SW480 (cell line): ENCODE data around the gene TBC1D1.
"Not testable (repeated sequence)": the region's sequence is repeated elsewhere in the genome, so short reads cannot be mapped to it uniquely, and the experiment has no call there.

Source experiments
- DNase-seq: peaks from one replicate; pipeline ENCODE4 v3.0.0-alpha.2; 2016; ENCODE audit warnings: low spot score

The TBC1D1 gene

DNA sequence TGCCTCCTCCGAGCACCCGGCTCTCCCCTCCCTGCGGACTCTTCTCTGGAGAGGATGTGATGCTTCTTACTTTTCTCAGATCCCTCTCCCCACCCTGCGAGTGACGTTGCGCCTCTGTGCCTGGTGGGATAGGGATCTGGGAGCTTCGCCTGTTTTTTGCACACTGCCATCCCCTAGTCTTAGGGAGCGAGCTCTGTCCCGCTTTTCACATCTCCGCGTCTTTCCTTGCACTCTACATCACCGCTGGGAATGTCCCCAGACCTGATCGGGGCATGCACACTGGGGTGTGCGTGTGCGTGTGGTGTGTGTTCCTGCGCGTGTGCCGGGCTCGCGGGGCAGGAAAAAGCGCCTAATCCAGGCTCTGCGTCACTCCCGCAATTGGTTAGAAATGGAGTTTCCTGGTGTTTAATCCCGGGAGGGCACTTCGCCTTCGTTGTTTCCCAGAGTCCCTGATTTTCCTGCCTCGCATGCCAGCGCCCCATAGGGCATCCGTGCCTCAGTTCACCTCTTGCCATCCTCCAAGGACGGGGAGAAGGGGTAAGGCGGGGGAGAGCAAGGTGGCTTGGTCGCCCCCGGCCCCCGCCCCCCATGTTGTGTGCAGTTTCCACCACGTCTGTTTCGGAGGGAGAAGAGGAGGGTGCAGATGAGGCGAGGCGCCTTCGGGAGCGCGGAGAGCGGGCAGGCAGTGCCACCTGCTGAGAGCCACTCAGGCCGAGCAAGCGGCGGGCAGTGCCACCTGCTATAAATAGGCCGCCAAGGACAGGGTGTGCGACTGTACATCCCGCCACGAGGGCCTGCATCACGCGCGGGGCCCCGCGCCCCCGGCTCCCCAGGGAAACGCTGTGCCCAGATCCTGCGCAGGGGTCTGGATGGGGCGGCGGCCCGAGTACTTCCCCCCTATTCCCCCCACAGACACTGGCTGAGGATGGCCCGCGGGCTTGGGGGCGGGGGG is 759 bp upstream of the TBC1D1 start:
- DNase-seq: peak; percentile 21

DNA sequence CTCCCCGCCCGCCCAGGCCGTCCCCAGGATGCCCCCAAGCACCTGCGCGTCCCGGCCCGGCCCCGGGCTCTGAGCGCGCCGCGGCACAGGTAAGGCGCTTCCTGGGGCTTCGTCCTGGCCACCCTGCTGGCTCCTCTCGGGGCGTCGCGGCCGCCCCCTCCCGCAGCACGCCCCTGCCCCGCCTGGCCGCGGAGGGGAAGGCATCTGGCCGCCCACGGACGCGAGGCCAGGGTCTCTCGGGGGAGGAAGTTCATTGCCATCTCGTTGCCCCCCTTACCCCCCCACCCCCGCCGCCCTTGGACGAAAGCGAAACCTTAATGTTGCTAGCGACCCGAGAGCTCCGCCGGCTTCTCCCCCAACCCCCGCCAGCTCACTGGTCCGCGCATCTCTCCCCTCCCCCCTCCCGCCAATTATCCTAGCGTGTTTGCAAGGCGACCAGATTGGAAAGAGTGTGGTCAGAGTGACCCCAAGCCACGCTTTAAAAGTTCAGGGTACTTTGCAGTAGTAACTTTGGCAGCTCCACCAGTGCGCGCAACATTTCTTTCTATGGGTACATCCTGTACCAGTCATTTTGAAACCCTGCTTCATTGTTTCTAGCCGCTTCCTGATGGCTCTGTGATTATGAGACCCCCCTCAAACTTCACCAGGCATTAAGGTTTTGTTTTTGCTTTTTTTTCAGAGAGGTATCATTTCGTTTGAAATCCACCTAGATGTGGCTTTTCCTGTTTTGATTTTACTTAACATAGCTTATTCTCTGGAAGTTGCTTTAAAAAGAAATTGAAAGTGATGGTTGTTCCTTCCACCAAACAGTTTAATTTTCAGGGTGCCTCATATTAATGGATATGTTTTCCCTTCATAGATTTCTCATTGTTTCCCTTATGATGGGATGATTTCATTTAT is 626 bp downstream of the TBC1D1 start:
- peak; percentile 16 for DNase-seq

DNA sequence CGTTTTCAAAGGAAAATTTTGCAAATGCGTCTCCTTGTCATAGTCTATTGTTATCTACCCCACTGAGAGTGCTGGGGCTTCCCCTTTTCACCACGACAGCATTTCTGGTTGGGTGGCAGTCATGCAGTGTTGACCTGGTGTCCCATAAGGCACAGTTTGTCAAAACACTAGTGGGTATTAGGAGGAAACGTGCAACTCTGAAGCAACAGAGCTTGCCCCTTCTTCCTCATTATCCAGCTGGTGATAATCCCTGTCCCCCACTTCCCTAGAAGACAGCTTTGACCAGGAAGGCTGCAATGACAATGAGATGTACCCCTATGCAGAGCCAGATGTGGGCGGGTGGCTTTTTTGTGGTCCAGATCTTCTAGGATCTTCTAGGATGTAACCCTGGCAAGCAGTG is 1.8 kb downstream of the TBC1D1 start:
- no peak for DNase-seq

DNA sequence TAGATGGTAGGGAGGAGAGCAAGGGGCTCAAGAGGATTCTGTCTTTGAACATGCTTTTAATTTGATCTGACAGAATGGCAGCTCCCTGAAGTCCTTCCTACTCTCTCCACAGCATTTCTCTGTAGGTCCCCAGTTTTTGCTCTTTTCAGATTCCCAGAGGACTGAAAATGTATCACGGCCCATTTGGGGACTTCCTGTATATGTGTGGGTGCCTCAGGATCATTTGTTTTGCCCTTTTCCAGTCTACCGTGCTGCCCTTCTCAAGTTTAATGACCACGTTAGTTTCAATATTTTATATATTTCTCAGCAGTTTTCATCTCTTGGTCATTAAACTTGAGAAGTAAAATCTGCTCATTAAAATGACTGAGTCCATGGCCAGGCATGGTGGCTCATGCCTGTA is 2.3 kb downstream of the TBC1D1 start:
- DNase-seq: no peak

DNA sequence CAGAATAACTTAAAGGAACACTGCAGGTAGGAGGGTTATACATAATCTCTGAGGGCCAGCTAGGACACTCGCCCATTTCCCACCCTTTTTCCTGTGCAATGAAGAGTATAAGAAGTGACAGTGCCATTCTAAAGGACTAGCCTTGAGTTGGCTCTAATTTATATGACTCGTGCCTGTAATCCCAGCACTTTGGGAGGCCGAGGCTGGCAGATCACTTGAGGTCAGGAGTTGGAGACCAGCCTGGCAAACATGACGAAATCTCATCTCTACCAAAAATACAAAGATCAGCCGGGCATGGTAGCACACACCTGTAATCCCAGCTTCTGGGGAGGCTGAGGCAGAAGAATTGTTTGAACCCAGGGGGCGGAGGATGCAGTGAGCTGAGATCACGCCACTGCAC is 4.4 kb downstream of the TBC1D1 start:
- no peak for DNase-seq

DNA sequence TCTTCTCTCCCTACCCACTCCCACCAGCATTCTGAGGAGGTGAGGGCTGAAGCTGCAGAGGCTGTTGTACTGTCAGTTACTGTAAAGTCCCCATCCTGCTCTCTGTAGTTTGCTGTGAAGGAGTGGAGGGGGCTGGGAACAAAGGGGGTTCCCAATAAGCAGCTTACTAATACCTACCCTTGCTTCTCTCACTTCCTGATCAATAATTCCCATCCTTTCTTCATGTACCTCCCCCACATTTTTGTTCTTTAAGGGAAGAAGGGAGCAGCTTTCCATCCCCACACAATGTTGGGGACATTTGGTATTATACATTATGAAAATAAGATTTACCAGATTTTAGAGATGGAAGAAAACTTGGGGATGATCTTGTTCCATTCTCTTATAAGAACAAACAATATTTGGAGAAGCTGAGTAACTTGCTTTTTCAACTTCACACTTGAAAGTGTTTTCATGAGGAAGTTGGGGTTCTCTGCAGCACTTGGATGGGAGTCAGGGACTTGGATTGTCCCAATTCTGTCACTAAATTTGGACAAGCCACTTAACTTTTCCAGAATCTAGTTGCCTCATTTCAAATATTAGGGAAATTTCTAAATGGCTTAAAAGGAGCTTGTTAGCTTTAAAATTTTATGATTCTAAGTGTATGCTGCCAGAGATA is 5.4 kb downstream of the TBC1D1 start:
- no peak for DNase-seq

DNA sequence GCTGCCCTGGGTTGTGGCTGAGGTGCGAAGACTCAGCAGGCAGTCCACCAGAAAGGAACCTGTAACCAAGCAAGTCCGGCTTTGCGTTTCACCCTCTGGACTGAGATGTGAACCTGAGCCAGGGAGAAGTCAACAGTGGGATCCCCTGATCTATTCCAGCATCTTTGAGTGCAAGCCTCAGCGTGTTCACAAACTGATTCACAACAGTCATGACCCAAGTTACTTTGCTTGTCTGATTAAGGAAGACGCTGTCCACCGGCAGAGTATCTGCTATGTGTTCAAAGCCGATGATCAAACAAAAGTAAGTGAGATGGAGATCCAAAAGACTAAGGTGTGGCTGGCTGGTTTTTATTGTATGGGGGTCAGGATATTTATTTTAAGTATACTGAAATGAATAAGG is 11.3 kb downstream of the TBC1D1 start:
- DNase-seq: no peak

DNA sequence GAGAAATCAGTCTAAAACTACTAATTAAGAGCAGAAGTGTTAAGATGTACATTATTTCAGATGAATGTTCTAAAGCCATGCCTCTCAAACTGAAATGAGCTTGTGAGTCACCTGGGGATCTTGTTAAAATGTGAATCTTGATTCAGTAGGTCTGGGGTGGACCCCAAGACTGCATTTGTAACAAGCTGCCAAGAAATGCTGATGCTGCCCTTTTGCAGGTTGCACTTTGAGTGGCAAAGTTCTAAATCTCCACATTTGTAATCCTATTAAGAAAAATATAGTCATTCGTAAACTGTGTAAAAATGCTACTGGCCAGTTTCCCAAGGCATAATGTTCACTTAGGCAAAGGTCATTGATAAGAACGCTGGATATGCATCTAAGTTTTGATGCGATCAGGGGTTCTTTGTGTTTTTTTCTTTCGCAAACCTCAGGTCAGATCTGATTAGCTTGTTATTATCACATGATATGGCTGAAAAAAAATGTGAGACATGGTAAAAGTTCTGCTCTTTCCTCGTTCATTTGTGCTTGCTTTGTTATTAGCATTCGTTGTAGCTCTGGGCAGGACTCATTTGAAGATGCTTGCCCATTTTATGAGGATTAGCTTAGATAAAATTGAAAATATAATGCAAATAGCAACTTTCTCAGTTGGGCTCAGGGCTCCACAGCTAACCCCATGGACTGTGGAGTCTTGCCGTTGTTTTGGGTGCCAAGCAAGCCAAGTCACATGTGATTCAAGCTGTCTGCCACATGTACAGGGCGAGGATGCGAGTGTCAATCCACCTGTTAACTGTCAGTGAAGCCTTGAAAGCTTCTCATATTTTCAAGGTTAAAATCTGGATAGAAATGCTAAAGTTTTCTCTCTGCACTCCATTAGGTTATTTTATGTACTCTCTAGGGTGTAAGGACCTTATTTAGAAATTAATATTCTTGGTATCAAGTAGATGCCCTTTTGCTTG is 12.1 kb downstream of the TBC1D1 start:
- no peak for DNase-seq

DNA sequence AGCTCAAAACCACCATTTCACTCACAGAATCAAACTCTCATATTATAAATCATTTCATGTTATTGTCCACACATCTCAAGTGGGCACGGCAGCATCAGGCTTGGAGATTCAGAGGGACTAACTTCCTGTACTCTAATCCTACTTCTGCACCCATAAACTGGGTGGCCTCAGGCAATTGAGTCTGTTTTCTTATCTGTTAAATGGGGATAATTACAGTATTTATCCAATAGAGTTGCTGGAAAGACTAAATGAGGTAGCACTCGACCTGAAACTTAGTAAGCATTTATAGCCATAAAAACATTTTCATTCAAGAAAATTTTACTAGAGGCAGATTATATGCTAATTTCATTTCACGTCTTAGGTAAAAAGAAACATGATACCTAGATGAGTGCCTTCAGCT is 13.0 kb downstream of the TBC1D1 start:
- no peak for DNase-seq

DNA sequence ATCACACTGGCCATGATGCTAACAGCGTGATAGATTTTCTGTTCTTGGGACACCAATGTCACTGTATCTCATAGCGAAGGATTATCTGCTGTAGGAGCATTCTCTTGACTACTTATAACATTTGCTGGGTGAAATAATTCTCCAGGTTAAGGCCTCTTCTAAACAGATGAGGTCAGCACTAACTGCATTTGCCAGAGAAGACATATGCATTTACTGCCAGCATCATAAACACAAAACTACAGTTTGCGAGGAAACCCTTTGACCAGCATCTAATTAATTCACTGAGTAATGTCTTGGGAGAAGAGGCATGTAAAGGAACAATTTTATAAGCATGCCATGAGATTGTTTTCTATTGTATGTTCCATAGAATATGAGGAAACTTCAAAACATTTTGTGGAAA is 13.9 kb downstream of the TBC1D1 start:
- no peak for DNase-seq

DNA sequence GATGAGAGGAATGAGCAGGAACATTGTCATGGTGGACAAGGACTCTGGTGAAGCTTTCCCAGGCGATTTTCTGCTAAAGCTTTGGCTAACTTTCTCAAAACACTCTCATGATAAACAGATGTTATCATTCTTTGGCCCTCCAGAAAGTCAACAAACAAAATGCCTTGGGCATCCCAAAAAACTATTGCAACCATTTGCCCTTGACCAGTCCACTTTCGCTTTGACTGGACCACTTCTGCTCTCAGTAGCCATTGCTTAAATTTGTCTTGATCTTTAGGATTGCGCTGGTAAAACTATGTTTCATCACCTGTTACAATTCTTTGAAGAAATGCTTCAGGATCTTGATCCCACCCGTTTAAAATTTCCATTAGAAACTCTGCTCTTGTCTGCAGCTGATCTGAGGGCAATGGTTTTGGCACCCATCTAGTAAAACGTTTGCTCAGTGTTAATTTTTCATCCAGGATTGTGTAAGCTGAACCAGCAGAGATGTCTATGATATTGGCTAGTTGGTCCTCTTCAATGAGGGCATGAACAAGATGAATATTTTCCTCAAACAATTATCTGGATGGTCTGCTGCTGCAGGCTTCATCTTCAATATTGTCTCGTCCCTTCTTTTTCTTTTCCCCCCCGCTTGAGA is 14.8 kb downstream of the TBC1D1 start:
- no peak for DNase-seq

DNA sequence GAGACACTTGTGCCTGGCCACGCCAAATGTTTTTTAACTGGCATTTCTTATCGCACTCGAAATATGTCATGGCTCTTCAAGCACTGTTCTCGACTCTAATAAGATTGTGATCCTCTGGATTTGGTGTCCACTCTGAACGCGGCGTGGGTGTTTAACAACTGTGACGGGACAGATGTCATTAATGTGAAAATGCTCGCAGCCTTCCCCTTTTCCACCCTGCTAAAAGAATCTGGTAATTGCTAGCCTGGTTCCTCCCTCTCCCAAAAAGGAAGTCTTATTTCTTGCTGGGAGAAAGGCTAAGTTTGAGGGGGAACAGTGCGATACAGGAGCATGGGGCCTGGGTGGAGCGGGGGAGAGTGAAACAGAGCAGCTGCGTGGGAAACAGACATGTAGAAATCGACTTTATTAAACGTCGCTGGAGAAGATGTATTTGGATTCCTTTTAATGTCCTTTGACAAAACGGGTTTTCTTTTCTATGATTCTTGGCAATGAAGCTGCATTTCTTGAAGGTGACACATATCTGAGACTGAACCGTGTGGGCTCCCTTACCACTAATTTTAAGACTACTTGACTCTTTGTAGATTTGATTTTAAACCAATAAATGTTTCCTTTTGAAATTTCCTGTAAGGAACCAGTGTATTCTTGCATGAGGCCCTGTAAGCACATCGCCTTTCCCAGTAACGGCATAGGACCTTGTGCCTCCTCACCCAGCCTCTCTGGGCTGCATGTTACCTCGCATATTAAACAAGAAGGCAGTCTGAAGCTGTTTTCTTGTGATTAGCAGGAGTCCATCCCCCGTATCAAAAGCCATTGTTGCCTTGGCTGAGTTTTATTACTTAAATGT is 17.8 kb downstream of the TBC1D1 start:
- no peak for DNase-seq

DNA sequence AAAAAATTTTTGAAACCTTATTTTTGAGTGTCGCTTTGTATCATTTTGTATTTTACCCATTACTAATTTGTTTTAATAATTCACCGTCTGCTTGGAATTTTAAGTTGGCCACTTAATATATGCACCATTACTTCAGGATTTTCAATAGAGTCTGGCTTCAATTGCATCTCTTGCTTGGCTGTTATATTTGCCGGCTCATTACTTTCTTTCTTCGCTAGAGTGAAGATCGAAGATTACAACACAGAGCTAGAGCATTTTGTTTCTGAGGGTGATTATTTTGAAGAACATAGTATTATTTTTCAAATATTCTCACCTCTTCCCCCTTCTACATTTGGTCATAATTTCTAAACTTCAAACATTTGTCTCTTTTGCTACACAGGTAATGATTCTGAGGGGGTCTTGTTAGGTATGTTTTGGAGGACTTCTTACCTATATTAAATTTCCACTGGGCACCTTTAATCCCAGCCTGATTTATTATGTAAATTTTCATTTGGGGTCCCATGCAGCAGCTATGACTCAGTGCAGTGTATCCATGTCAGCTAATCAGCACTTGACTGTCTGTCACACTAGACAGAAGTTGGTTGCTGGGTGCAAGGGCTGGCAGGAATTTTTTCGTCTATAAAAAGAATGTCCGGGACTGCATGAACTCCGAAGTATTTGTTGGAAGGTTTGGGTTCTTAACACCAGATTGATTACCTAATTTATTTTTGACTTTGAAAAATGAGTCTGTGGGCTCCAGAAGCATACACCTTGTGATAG is 18.6 kb downstream of the TBC1D1 start:
- DNase-seq: no peak

DNA sequence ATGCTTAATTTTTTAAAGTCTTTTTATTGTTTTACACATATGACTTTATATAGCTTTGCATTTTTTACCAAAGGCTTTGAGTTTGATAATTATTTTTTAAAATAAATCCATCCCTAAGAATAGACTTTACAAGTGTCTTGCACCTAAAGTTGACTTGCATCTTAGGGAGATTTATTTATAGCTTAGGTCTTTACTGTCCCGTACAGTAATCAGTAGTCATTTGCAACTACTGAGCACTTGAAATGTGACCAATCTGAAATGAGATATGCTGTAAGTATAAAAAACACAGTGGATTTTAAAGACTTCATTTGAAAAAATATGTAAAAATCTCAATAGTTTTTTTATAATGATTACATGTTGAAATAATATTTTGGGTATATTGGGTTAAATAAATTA is 19.2 kb downstream of the TBC1D1 start:
- DNase-seq: no peak

DNA sequence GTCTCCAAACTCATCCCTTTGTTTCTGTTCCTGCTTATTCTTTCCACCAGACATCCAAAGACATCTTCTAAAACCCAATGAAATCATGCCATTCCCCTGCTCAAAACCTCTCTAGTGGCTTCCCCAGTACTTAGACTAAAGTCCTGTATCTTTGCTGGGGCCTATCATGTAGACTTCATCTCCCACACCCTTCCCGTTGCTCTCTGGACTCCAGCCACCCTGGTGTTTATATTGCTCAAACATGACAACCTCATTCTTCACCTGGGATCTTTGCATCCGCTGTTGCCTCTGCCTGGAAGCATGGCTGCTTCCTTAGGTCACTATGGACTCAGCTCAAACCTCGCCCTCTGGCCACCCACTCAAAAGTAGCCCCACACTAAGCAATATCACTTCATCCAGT is 23.7 kb downstream of the TBC1D1 start:
- no peak for DNase-seq

DNA sequence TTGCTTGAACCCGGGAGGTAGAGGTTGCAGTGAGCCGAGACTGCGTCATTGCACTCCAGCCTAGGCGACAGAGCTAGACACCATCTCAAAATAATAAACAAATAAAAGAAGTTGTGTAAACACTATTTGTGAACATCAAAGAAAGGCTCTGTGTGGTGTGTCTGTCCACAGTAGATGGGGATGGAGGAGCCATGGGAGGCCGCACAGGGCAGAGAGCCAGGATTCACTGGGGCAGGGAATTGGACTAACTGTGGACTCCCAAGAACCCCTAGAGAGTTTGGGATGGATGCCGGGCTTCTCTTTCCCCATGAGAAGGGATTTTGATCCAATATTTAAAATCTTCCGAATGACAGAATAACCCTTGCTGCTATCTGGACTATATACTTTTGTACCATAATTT is 26.5 kb downstream of the TBC1D1 start:
- no peak for DNase-seq

DNA sequence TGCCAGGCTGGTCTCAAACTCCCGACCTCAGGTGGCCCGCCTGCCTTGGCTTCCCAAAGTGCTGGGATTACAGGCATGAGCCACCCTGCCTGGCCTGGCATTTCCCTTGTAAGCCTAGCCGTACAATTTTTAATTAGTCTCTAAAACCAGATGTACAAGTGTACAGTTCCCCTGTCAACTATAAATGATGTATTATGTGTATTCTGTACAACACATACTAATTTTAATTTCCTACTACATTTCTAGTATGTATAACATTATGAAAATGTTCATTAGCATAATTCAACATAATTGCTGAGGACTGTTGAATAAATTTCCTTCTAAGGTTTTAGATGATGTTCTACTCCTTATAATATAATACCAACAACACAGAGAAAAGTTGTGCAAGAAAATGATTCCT is 27.8 kb downstream of the TBC1D1 start:
- no peak for DNase-seq

DNA sequence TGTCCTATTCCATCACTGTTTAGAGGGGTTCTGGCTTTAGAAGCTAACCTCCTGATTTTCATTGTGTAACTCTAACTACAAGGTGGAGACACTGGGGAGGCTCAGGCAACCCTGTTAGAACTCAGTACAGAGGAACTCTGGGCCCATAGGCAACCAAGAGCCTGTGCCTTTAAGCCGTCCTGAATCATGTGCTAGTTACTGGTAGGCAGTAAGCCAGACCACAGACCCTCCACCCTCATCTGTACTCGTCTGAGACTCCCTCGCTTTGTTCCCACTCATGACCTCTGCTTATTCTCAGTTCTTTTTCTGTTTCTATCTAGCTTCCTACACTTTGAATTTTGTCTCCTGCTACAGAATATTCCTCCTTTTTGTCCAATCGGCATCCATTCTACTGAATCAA is 31.4 kb downstream of the TBC1D1 start:
- no peak for DNase-seq

DNA sequence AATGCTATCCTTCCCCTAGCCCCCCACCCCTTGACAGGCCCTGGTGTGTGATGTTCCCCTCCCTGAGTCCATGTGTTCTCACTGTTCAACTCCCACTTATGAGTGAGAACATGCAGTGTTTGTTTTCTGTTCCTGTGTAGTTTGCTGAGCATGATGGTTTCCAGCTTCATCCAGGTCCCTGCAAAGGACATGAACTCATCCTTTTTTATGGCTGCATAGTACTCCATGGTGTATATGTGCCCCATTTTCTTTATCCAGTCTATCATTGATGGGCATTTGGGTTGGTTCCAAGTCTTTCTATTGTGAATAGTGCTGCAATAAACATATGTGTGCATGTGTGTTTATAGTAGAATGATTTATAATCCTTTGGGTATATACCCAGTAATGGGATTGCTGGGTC is 32.2 kb downstream of the TBC1D1 start:
- DNase-seq: not testable (repeated sequence)
